WTC11 (cell line): ENCODE data around the gene SPRR3.

Experiments used
- AFF4 ChIP-seq: sonication (generic); formaldehyde crosslinking; IDR thresholded peaks from 2 replicates; pipeline ENCODE4 v1.8.1; 2023; ENCODE audit warnings: mild to moderate bottlenecking, missing genetic modification reagents, borderline replicate concordance
- CTCF ChIP-seq: fragments of 200-600 bp; IDR thresholded peaks from 2 replicates; pipeline ENCODE4 v1.8.0; 2022; ENCODE audit warnings: antibody characterized with exemption
- ESRRA ChIP-seq: sonication (generic); formaldehyde crosslinking; IDR thresholded peaks from 2 replicates; pipeline ENCODE4 v1.8.1; 2022; ENCODE audit warnings: mild to moderate bottlenecking, missing genetic modification reagents, borderline replicate concordance
- GRHL2 ChIP-seq: fragments of 250-450 bp; sonication (Bioruptor Pico); IDR thresholded peaks from 2 replicates; pipeline ENCODE4 v1.8.0; 2022; ENCODE audit warnings: mild to moderate bottlenecking, moderate library complexity; ENCODE audit not compliant: insufficient replicate concordance, severe bottlenecking
- JUN ChIP-seq: sonication (generic); formaldehyde crosslinking; IDR thresholded peaks from 2 replicates; pipeline ENCODE4 v1.8.0; 2023; ENCODE audit warnings: mild to moderate bottlenecking, missing genetic modification reagents
- MAX ChIP-seq: sonication (generic); formaldehyde crosslinking; IDR thresholded peaks from 2 replicates; pipeline ENCODE4 v1.8.0; 2022; ENCODE audit warnings: mild to moderate bottlenecking, missing genetic modification reagents
- MLX ChIP-seq: sonication (generic); formaldehyde crosslinking; IDR thresholded peaks from 2 replicates; pipeline ENCODE4 v1.8.1; 2023; ENCODE audit warnings: mild to moderate bottlenecking, missing genetic modification reagents, moderate library complexity
- MYBL2 ChIP-seq: sonication (generic); formaldehyde crosslinking; IDR thresholded peaks from 2 replicates; pipeline ENCODE4 v1.8.1; 2023; ENCODE audit warnings: mild to moderate bottlenecking, moderate library complexity, missing genetic modification reagents
- RELA ChIP-seq: sonication (generic); formaldehyde crosslinking; IDR thresholded peaks from 2 replicates; pipeline ENCODE4 v1.8.1; 2022; ENCODE audit warnings: missing genetic modification reagents, mild to moderate bottlenecking, borderline replicate concordance
- STAT6 ChIP-seq: sonication (generic); formaldehyde crosslinking; conservative IDR thresholded peaks from 2 replicates; pipeline ENCODE4 v1.8.1; 2023; ENCODE audit warnings: mild to moderate bottlenecking, low read depth, missing genetic modification reagents, moderate library complexity
- USF2 ChIP-seq: sonication (generic); formaldehyde crosslinking; IDR thresholded peaks from 2 replicates; pipeline ENCODE4 v1.8.1; 2023; ENCODE audit warnings: mild to moderate bottlenecking, missing genetic modification reagents, moderate library complexity
- ZBTB43 ChIP-seq: sonication (generic); formaldehyde crosslinking; IDR thresholded peaks from 2 replicates; pipeline ENCODE4 v1.8.1; 2023; ENCODE audit warnings: mild to moderate bottlenecking, missing genetic modification reagents
- ZNF219 ChIP-seq: sonication (generic); formaldehyde crosslinking; IDR thresholded peaks from 2 replicates; pipeline ENCODE4 v1.8.0; 2023; ENCODE audit warnings: missing genetic modification reagents, mild to moderate bottlenecking, borderline replicate concordance

GRCh38 chr1:153030895-153031294, 29.3 kb downstream of the SPRR3 start, which contains the start of gene SPRR1B:
- no peak for TF ChIP-seq RELA
- TF ChIP-seq CTCF = no peak
- no peak for TF ChIP-seq MAX (CRISPR knock-in tag)
- TF ChIP-seq ESRRA = no peak
- TF ChIP-seq MYBL2 = no peak
- no peak for TF ChIP-seq STAT6
- TF ChIP-seq AFF4 = no peak
- TF ChIP-seq ZBTB43 (CRISPR knock-in tag) = no peak
- no peak for TF ChIP-seq ZNF219 (CRISPR knock-in tag)
- TF ChIP-seq JUN = no peak
- TF ChIP-seq USF2 (CRISPR knock-in tag) = no peak
- TF ChIP-seq GRHL2 (CRISPR knock-in tag) = no peak
- TF ChIP-seq MLX = no peak
